H1 (cell line): ENCODE measurements around the gene ZDHHC11B. TPM values are rescaled to one million over a fixed set of nuclear protein-coding genes. Genes with fewer than 3 reads are reported as not detected.
"Not testable (repeated sequence)": the region's sequence is repeated elsewhere in the genome, so short reads cannot be mapped to it uniquely, and the experiment has no call there.

ENCODE experiments used
- CTCF ChIA-PET: fragments of 300-600 bp; sonication (Branson Sonifier 250); formaldehyde crosslinking; loops from one replicate; lab custom pipeline; 2021; ENCODE audit not compliant: partially characterized antibody; lab: Charles Lee
- POLR2A ChIA-PET: fragments of 300-600 bp; sonication (Branson Sonifier 250); formaldehyde crosslinking; loops from one replicate; lab custom pipeline; 2021; ENCODE audit warnings: inconsistent platforms; ENCODE audit not compliant: partially characterized antibody; lab: Charles Lee
- DNase-seq, 2 experiments: peaks; one replicate each; pipeline versions ENCODE4 v3.0.0 to v3.0.0-alpha.2; 2010 to 2022; ENCODE audit warnings: low spot score in 2 of 2, low read depth in 1 of 2, mixed read lengths in 1 of 2
- FAIRE-seq: peaks from 2 replicates; lab custom pipeline; 2011; peaks lifted over from hg19 to GRCh38; lab: Jason Lieb, UNC
- H2AFZ ChIP-seq: 2 replicates; pipeline ENCODE4 v1.8.1; 2012; ENCODE audit warnings: low read length, inconsistent platforms
- H2AK5ac ChIP-seq: 2 replicates; pipeline ENCODE4 v1.6.1; 2013; ENCODE audit warnings: low read depth, low read length
- H2BK120ac ChIP-seq: replicated peaks from 2 replicates; pipeline ENCODE3; 2013; ENCODE audit warnings: low read depth, low read length, inconsistent platforms
- H2BK12ac ChIP-seq: 2 replicates; pipeline ENCODE4 v1.6.1; 2013; ENCODE audit warnings: low read depth, low read length
- H2BK15ac ChIP-seq: 2 replicates; pipeline ENCODE4 v1.6.1; 2013; ENCODE audit warnings: low read length
- H2BK20ac ChIP-seq: 2 replicates; pipeline ENCODE4 v1.6.1; 2013; ENCODE audit warnings: low read length
- H2BK5ac ChIP-seq: 2 replicates; pipeline ENCODE4 v1.6.1; 2013; ENCODE audit warnings: low read depth, low read length
- H3K14ac ChIP-seq: 2 replicates; pipeline ENCODE4 v1.6.1; 2013; ENCODE audit warnings: inconsistent platforms; ENCODE audit not compliant: insufficient read length
- H3K18ac ChIP-seq: 2 replicates; pipeline ENCODE4 v1.6.1; 2013; ENCODE audit warnings: low read length; ENCODE audit errors: extremely low read depth
- H3K23ac ChIP-seq: 2 replicates; pipeline ENCODE4 v1.6.1; 2013; ENCODE audit warnings: inconsistent platforms; ENCODE audit not compliant: insufficient read length
- H3K23me2 ChIP-seq: 2 replicates; pipeline ENCODE4 v1.6.1; 2013; ENCODE audit warnings: low read depth, low read length
- H3K27ac ChIP-seq: 2 replicates; pipeline ENCODE4 v1.6.1; 2011; ENCODE audit warnings: low read depth, low read length, inconsistent platforms
- H3K27me3 ChIP-seq, 4 experiments: replicated peaks in 1 of 4; 1 replicate in 1 of 4; 2 replicates in 3 of 4; pipeline versions ENCODE4 v1.6.1 to v1.8.1; 2011 to 2013; ENCODE audit warnings: low read length in 3 of 4, mild to moderate bottlenecking in 3 of 4, inconsistent platforms in 2 of 4, mixed read lengths in 2 of 4, moderate library complexity in 1 of 4; ENCODE audit not compliant: control insufficient read depth in 3 of 4, insufficient read depth in 3 of 4; ENCODE audit errors: extremely low read depth in 1 of 4
- H3K36me3 ChIP-seq, 4 experiments: 2 replicates each; pipeline versions ENCODE4 v1.6.1 to v1.8.1; 2011 to 2013; ENCODE audit warnings: mild to moderate bottlenecking in 4 of 4, low read length in 3 of 4, moderate library complexity in 2 of 4, control low read depth in 1 of 4, inconsistent platforms in 1 of 4; ENCODE audit not compliant: insufficient read depth in 4 of 4, control insufficient read depth in 2 of 4
- H3K4ac ChIP-seq: replicated peaks from 2 replicates; pipeline ENCODE3; 2013; ENCODE audit warnings: low read length, low read depth, mixed read lengths, inconsistent platforms; ENCODE audit not compliant: insufficient read length
- H3K4me1 ChIP-seq, 4 experiments: replicated peaks in 1 of 4; 1 replicate in 1 of 4; 2 replicates in 3 of 4; pipeline versions ENCODE4 v1.6.1 to v1.8.1; 2011 to 2013; ENCODE audit warnings: low read length in 3 of 4, inconsistent platforms in 2 of 4, mixed read lengths in 1 of 4; ENCODE audit not compliant: insufficient read depth in 4 of 4, control insufficient read depth in 3 of 4
- H3K4me2 ChIP-seq, 2 experiments: 2 replicates each; pipeline versions ENCODE4 v1.6.1 to v1.8.1; 2011 to 2013; ENCODE audit warnings: low read depth in 2 of 2, low read length in 2 of 2, control low read depth in 1 of 2, inconsistent platforms in 1 of 2, mild to moderate bottlenecking in 1 of 2; ENCODE audit not compliant: insufficient read depth in 1 of 2
- H3K4me3 ChIP-seq, 4 experiments: fragments of 200-600, 300-600 bp in 1 of 4; sonication (generic), shearing (Covaris generic), sonication (Bioruptor Twin) in 1 of 4; 2 replicates each; pipeline versions ENCODE4 v1.5.1 to v1.8.1; 2011 to 2016; ENCODE audit warnings: low read length in 4 of 4, low read depth in 3 of 4, control low read depth in 2 of 4, inconsistent platforms in 2 of 4, mild to moderate bottlenecking in 2 of 4, mixed read lengths in 1 of 4, moderate library complexity in 1 of 4; ENCODE audit not compliant: insufficient read depth in 2 of 4; ENCODE audit errors: extremely low read depth in 1 of 4
- H3K56ac ChIP-seq: replicated peaks from 2 replicates; pipeline ENCODE3; 2013; ENCODE audit warnings: low read depth, mild to moderate bottlenecking, mixed read lengths, low read length, inconsistent platforms; ENCODE audit not compliant: insufficient read length
- H3K79me1 ChIP-seq: 2 replicates; pipeline ENCODE4 v1.6.1; 2013; ENCODE audit warnings: low read depth, low read length, control low read depth
- H3K79me2 ChIP-seq, 2 experiments: 2 replicates each; pipeline versions ENCODE4 v1.6.1 to v1.8.1; 2012 to 2013; ENCODE audit warnings: low read length in 2 of 2, mild to moderate bottlenecking in 2 of 2, inconsistent platforms in 1 of 2; ENCODE audit not compliant: insufficient read depth in 2 of 2, control insufficient read depth in 1 of 2
- H3K9ac ChIP-seq, 4 experiments: replicated peaks in 1 of 4; 1 replicate in 1 of 4; 2 replicates in 3 of 4; pipeline versions ENCODE4 v1.6.1 to v1.8.1; 2011 to 2013; ENCODE audit warnings: low read depth in 3 of 4, low read length in 3 of 4, control low read depth in 2 of 4, mild to moderate bottlenecking in 2 of 4, moderate library complexity in 2 of 4, inconsistent platforms in 1 of 4; ENCODE audit errors: extremely low read depth in 1 of 4
- H3K9me3 ChIP-seq, 2 experiments: 2 replicates each; pipeline versions ENCODE4 v1.6.1 to v1.8.1; 2012 to 2013; ENCODE audit warnings: mild to moderate bottlenecking in 2 of 2, moderate library complexity in 2 of 2, control low read depth in 1 of 2, inconsistent platforms in 1 of 2, low read depth in 1 of 2, low read length in 1 of 2, mixed read lengths in 1 of 2; ENCODE audit not compliant: insufficient read depth in 2 of 2
- H4K20me1 ChIP-seq, 2 experiments: replicated peaks in 1 of 2; 2 replicates each; pipeline versions ENCODE3 to v1.8.1; 2011 to 2013; ENCODE audit warnings: inconsistent platforms in 2 of 2, low read length in 2 of 2, mild to moderate bottlenecking in 1 of 2; ENCODE audit not compliant: insufficient read depth in 2 of 2, control insufficient read depth in 1 of 2
- H4K5ac ChIP-seq: 2 replicates; pipeline ENCODE4 v1.6.1; 2013; ENCODE audit warnings: low read length, low read depth, mixed read lengths, inconsistent platforms; ENCODE audit not compliant: insufficient read length
- H4K8ac ChIP-seq: 2 replicates; pipeline ENCODE4 v1.8.0; 2013; ENCODE audit warnings: mild to moderate bottlenecking, moderate library complexity, low read length, inconsistent platforms; ENCODE audit not compliant: insufficient read depth; ENCODE audit errors: extremely low read depth
- H4K91ac ChIP-seq: replicated peaks from 2 replicates; pipeline ENCODE3; 2013; ENCODE audit warnings: low read length, mixed read lengths, inconsistent platforms; ENCODE audit not compliant: insufficient read length
- WGBS, 2 experiments: shearing (Covaris generic) in 1 of 2; methylation state at CpG; one replicate each; pipeline versions ENCODE4 v1.1.6 to v1.1.7; 2013 to 2015; ENCODE audit warnings: low lambda C conversion rate in 2 of 2, mixed read lengths in 2 of 2, inconsistent platforms in 1 of 2, low coverage in 1 of 2, missing lambda C conversion rate in 1 of 2; ENCODE audit not compliant: insufficient replicate concordance in 2 of 2, insufficient coverage in 1 of 2, insufficient read length in 1 of 2; ENCODE audit errors: extremely low coverage in 1 of 2, missing lambda C conversion rate in 1 of 2; 5-methylcytosine and 5-hydroxymethylcytosine counted together
- polyA plus RNA-seq, 7 experiments: library from polyadenylated mRNA; depleted of rRNA in 3 of 7; stranded (reverse) in 5 of 7; unstranded in 2 of 7; fragments of >200 nt in 5 of 7; fragments of 200-250 nt in 2 of 7; gene quantifications; 1 replicate in 5 of 7; 2 replicates in 1 of 7; 4 replicates in 1 of 7; pipeline versions ENCODE4 v1.2.1 to v1.2.3, GENCODE V29; 2011 to 2013; ENCODE audit warnings: missing spikeins in 2 of 7, mixed read lengths in 2 of 7
- total RNA-seq: library from RNA; stranded (reverse); fragmentation: NEBNext Ultra II Directional; extraction: Animal tissue kit (Norgen Biotek cat#: 25700); gene quantifications from 2 replicates; pipeline ENCODE4 v1.2.1, GENCODE V29; 2021

The ZDHHC11B gene
- total and polyA plus RNA-seq, 2 of the 8 experiments (the other 6 are each of a cell fraction or from before 2014, with no cell fraction given), result 0.29 to 2.5 TPM

DNA sequence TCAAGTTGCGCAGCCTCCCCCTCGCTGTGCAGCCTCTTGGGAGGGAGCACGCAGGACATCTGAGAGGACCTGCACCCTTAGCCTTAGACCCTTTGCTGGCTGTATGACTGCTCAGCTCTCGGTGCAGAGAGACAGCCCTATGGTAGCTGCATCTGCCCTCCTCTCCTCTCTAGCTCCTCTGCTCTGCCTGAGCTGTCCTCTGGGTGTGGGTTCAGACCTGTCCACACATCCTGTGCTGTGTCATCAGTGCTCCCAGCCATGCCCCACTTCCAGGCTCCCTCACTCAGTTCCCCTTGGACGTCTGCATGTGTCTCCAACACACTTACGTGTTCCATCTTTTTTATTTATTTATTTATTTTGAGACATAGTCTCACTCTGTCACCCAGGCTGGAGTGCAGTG lies 60.7 kb downstream of the ZDHHC11B start:
- H3K79me2 ChIP-seq, H2BK5ac ChIP-seq, H2AK5ac ChIP-seq, H2BK12ac ChIP-seq, H3K4me3 ChIP-seq, H3K27ac ChIP-seq, H3K4me2 ChIP-seq, H3K23me2 ChIP-seq, H3K36me3 ChIP-seq, H2BK20ac ChIP-seq, FAIRE-seq, H2BK15ac ChIP-seq, H3K4ac ChIP-seq, H4K5ac ChIP-seq, H3K4me1 ChIP-seq, DNase-seq, H3K23ac ChIP-seq, H3K14ac ChIP-seq, CTCF ChIA-PET, H3K79me1 ChIP-seq, H3K9ac ChIP-seq, H4K91ac ChIP-seq, H3K9me3 ChIP-seq, H2AFZ ChIP-seq, H4K20me1 ChIP-seq, H3K18ac ChIP-seq, H3K27me3 ChIP-seq, H3K56ac ChIP-seq, POLR2A ChIA-PET, H4K8ac ChIP-seq, H2BK120ac ChIP-seq: not testable (repeated sequence)
- WGBS, 2 experiments, result 77% methylated on average over 2 of the region's 6 CpGs; no CpG with 5 or more reads in 1 of the 2 experiments

DNA sequence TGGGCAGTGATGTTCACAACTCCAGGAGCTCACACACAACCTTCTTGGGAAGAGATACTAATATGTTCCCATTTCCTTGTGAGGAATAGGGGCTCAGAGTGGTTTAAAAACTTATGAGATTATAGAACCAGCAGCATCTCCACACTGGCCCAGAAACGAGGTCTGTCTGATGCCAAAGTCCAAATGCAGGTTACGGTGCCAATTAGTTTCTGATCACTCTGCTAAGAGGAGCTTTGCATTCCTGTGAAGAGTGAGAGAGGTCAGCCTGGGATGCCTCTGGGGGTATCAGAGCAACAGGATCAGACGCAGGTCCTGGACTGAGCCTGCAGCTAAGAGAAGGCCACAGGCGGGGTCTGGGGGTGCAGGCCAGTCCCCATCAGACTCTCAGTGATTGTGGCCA lies 61.2 kb downstream of the ZDHHC11B start:
- FAIRE-seq, H3K9me3 ChIP-seq, POLR2A ChIA-PET, H3K27me3 ChIP-seq, H3K4me3 ChIP-seq, H2BK120ac ChIP-seq, H2BK12ac ChIP-seq, H3K4ac ChIP-seq, H3K79me1 ChIP-seq, H2BK15ac ChIP-seq, H4K5ac ChIP-seq, H3K36me3 ChIP-seq, CTCF ChIA-PET, H3K79me2 ChIP-seq, H2BK5ac ChIP-seq, H4K20me1 ChIP-seq, H4K8ac ChIP-seq, H3K27ac ChIP-seq, H3K9ac ChIP-seq, H2AK5ac ChIP-seq, H2BK20ac ChIP-seq, H3K4me1 ChIP-seq, H3K56ac ChIP-seq, H2AFZ ChIP-seq, H3K4me2 ChIP-seq, H4K91ac ChIP-seq, H3K23me2 ChIP-seq, H3K23ac ChIP-seq, H3K14ac ChIP-seq, H3K18ac ChIP-seq, DNase-seq: not testable (repeated sequence)
- 76% methylated on average over 2 of the region's 4 CpGs; no CpG with 5 or more reads in 1 of the 2 experiments for WGBS, 2 experiments
